ENCODE data around the gene GYPE. TPM values are rescaled to one million over a fixed set of nuclear protein-coding genes. Genes with fewer than 3 reads are reported as not detected.

GYPE gene
- total RNA-seq, result 0.50 and 1.2 TPM in 2 replicates

GRCh38 chr4:143905440-143905839, at the start of gene GYPE:
Gene GYPE (minus strand): TSS chr4:143905559. CDS start chr4:143905507, 52 bp downstream.

Other genes with a start within 250 kb of the GYPE start
- gene FREM3, start 204.9 kb downstream of the GYPE start, total RNA-seq, result not detected in 2 replicates
- not detected in 2 replicates for gene GYPB, start 113.8 kb upstream of the GYPE start, total RNA-seq
- gene GYPA, start 235.2 kb upstream of the GYPE start, total RNA-seq, result not detected in 2 replicates